ENCODE data around the gene ERC2.

Gene ERC2

DNA sequence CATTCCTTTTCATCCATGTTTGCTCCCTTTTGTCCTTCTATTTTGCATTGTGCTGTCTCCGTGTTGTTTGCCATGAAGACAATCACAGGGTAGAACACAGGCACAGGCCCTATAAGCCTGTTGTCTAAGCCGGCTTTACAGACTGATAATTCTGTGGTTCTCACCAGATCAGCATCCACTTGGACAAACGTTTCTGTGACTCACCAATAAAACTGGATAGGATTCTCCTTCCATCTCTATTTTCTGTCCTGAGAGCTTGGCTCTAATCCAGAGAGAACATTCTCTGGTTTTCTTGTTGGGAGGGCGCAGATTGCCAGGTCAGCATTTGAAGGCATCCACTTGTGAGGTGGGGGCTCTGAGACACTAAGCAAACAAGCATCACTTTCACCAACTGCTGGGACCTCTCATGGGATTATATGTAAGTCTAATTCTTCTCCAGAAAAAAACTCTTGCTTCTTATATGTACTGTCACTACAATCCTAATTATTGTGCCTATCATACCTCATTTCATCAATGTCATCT lies 101.6 kb downstream of the ERC2 start:
- no peak for DNase-seq (ENCODE audit: low read depth in 2 of 2)

DNA sequence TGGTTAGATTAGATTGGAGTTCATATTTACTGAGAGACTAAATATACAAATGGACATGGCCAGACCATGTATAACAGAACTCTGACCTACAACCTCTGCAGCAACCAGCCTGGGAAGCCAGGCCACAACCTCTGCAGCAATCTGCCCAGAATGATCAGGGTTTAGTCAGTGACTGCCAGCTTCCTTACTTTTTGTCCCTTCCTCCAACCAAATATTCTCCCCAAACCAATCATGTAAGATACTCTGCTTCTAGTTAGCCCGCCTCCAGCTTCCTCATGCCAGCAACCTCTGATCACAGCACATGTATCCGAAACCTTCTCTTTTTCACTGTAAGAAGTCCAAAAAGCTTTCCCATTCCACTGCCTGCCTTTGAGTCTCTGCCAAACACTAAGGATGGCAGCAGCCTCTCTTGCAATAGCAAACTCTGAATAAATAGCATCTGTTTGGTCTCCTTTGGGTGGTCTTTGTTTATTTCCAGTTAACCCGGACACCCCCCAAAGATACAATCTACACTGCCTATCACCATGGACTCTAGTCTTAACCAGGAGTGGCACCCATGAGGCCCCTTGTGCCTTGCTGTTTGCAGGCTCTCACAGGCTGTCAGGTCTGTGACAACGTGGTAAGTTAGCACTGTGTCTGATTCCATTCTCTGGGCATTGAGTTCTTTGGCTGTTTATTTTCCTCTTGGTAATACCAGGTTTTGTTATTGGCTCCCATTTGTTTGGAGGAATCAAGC lies 102.2 kb downstream of the ERC2 start:
- no peak for DNase-seq (ENCODE audit: low read depth in 2 of 2)

GRCh38 chr3:56364665-56365064 lies 103.6 kb downstream of the ERC2 start:
- DNase-seq (ENCODE audit: low read depth in 2 of 2): no peak

GRCh38 chr3:56363720-56364119 lies 104.5 kb downstream of the ERC2 start:
- no peak for DNase-seq (ENCODE audit: low read depth in 2 of 2)

DNA sequence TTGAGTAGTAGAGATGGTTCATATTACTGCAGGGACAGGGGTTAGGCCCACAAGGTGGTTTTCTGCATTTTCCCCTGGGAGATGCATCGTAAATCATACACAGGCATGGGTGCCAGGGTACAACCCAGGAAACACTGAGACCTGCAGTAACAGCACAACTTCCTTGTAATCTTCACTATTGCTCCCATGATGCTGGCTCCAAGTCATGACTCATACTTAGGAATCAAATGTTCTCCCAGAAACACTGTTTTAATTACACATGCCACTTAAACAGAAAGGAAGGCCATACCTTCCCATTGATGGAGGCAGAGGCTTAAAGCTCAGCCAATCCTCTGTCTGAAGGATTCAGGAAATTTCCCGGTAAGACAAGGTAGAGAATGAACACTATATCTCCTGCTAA lies 106.5 kb downstream of the ERC2 start:
- DNase-seq (ENCODE audit: low read depth in 2 of 2): no peak

GRCh38 chr3:56357266-56357665 lies 111.0 kb downstream of the ERC2 start:
- no peak for DNase-seq (ENCODE audit: low read depth in 2 of 2)

GRCh38 chr3:56356808-56357207 lies 111.5 kb downstream of the ERC2 start:
- no peak for DNase-seq (ENCODE audit: low read depth in 2 of 2)

DNA sequence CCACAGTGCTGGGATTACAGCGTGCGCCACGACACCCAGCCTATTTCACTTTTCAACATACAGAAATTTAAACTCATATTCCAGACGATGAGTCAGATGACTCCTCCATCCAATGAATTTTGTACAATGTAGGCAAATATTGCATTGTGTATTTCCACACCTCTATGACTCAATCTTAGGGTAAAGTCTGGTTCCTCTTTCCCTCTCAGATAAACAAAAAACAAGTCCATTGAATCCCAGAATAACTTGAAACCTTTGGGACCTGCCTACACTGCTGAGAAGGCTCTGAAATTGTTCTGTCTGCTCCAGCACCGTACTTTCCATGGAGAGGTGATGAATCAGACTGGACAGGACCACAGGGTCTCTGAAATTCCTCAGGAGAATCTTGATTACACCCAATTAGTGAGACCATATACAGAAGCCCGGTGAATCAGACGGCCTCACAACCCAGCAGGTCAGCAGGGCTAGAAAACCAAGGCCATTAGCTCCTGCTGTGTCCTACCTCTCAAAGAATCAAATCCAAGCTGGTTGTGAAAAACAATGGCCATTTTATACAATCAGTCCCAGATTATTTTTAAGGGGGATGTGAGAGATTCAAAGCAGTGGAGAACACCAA lies 112.6 kb downstream of the ERC2 start:
- DNase-seq (ENCODE audit: low read depth in 2 of 2): no peak

GRCh38 chr3:56351537-56351936 lies 116.7 kb downstream of the ERC2 start:
- DNase-seq (ENCODE audit: low read depth in 2 of 2): no peak

- DNase-seq (ENCODE audit: low read depth in 2 of 2): no peak
These were observed 120.9 kb downstream of the ERC2 start for GRCh38 chr3:56347219-56347871.

GRCh38 chr3:56342475-56342874 lies 125.8 kb downstream of the ERC2 start:
- DNase-seq (ENCODE audit: low read depth in 2 of 2): no peak

DNA sequence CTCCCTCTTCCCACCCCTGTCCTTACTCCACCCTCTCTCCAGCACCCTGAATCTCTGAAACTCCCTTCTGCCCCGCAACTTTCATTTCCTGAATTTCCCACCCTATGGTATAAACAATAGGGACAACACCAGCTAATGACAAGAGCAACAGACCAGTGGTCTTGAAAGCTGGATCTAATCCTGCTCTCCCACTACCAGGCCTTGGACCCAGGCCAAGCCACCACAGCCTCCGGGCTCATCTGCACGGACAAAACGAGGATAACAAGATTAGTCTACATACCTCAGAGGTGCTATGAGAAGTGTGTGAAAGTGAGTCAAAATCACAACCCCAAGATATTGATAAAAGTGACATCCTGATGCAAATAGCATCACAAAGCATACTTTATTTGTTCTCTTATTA lies 128.6 kb downstream of the ERC2 start:
- DNase-seq (ENCODE audit: low read depth in 2 of 2): no peak

GRCh38 chr3:56339244-56339643 lies 129.0 kb downstream of the ERC2 start:
- DNase-seq (ENCODE audit: low read depth in 2 of 2): no peak

GRCh38 chr3:56336023-56336422 lies 132.2 kb downstream of the ERC2 start:
- DNase-seq (ENCODE audit: low read depth in 2 of 2): no peak

DNA sequence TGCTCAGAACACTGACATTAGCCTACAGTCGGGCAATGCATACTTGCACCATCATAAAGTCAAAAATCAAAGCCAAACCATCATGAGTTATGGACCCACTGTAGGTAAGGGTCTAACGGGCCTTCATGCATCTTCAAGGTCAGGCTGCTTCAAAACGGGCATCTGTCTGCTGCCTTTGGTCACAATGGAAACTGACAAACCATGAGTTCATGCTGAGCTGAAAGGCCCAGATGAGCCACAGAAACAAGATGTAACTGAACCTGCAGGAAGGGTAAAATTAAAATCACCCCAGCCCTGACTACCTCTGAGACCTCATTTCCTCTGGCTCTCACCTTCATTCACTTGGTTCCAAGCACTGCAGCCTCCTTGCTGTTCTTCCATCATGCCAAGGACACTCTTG lies 143.8 kb downstream of the ERC2 start:
- DNase-seq (ENCODE audit: low read depth in 2 of 2): no peak

DNA sequence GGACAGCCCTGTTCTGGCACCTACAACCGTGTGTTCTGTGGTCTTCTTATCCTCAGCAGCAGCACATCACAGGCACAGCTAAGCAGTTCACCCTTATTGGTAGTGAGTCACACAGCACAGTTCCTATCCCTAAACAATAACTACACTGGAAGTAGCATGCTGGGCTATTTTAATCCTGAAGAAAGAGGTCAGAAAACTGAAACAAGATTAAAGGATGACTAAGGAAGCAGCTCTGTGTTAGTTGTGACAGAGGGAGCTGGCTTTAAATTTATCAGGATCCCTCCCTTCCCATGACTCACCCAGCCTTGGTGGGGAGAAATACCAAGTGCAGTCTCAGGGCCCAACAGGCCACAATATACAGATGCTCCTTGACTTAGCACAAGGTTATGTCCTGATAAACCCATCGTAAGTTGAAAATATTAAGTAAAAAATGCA lies 144.3 kb downstream of the ERC2 start:
- DNase-seq (ENCODE audit: low read depth in 2 of 2): no peak

GRCh38 chr3:56322862-56323261 lies 145.4 kb downstream of the ERC2 start:
- no peak for DNase-seq (ENCODE audit: low read depth in 2 of 2)

DNA sequence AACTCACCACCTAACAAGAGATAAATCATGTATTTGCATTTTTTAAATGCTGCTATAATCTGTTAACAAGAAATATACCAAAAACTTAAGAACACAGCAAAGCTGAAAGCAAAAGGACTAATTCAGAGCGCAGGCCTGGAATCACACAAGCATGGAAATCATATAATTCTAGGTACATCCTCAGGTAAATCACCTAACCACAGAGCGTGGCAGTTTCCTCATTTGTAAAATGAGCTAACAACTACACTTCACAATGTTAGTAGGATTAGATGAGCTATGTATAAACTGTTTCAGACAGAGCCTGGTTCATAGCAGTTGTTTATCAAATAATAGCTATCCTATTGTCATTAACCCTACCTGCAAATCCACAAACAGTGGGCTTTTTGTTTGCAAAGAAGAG lies 146.4 kb downstream of the ERC2 start:
- no peak for DNase-seq (ENCODE audit: low read depth in 2 of 2)

GRCh38 chr3:56321383-56321782 lies 146.9 kb downstream of the ERC2 start:
- no peak for DNase-seq (ENCODE audit: low read depth in 2 of 2)

DNA sequence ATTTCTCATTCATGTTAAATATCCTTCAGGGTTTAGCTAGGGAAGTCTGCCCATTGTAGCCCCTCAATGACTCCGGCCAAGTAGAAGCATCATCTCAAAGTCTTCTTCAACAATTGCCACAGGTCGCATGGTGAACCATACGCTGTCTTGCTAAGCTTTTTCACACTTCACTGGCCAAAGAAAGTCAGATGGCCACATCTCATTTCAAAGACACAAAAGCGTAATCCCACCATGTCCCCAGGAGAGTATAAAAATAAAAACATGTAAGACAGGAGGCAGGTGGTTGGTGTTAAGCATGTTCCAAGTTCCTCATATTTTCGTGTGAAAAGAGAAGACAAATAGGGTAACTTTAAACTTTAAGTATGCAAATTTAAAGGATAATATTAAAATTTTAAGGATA lies 147.4 kb downstream of the ERC2 start:
- no peak for DNase-seq (ENCODE audit: low read depth in 2 of 2)

DNA sequence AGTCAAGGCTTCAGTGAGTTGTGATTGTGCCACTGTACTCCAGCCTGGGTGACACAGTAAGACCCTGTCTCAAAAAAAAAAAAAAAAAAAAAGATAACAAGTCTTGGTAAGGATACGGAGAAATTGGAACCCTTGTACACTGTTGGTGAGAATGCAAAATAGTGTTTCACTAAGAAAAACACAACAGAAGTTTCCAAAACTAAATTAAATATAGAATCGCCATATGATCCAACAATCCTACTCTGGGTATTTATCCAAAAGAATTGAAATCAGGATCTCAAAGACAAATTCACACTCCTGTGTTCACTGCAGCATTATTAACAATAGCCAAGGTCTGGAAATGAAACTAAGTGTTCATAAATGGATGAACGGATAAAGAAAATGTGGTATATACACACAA lies 149.4 kb downstream of the ERC2 start:
- no peak for DNase-seq (ENCODE audit: low read depth in 2 of 2)

- no peak for DNase-seq (ENCODE audit: low read depth in 2 of 2)
These were observed 151.3 kb downstream of the ERC2 start for GRCh38 chr3:56316944-56317343.

GRCh38 chr3:56314842-56315241 lies 153.4 kb downstream of the ERC2 start:
- no peak for DNase-seq (ENCODE audit: low read depth in 2 of 2)

Data from stimulated activated CD4-positive, alpha-beta T cell treated with anti-CD3 and anti-CD28 coated beads, Interleukin-1b, Interleukin-23, amount 100 ng/mL, for 4 hours (primary cell).